ENCODE results near the gene FOXR1.
A peak's percentile ranks its signal among the peaks of the same experiment; 100 is the strongest.

FOXR1 gene

DNA sequence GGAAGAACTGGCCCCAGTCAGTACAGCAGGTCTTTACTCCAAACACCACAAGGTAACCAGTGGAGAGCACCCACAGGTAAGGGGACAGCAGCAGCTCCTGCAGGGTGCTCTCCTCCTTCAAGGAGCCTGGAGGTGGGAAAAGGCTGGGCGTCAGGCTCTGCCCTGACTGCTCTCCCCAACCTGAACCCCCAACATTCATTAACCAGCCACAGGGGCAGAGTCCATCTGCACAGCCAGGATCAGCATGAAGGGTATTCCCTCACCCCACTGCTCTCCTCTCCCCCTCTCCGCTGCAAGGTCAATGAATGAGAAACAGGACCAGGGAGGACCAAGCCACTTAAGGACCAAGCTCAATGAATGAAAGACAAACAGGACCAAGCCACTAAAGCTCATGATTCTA, 55.4 kb downstream of the FOXR1 start:
- DNase-seq (ENCODE audit: low read depth in 1 of 2, low spot score in 1 of 2), result no peak
- Histone ChIP-seq H3K4me3 (replicated peaks; ENCODE audit: insufficient read depth, low read length) (no peak overlapping the region), H3K27me3 (ENCODE audit: insufficient read depth, poor library complexity, severe bottlenecking) (no peaks in the 10 kb centered on the region), H3K27ac (replicated peaks) (no peak overlapping the region)
- TF ChIP-seq SPI1 (IDR thresholded peaks at IDR 0.05; ENCODE audit: borderline replicate concordance, low read depth) (no peak), GABPA (IDR thresholded peaks at IDR 0.05; ENCODE audit: low read depth) (no peak), POLR2AphosphoS5 (IDR thresholded peaks at IDR 0.05; ENCODE audit: low read depth) (no peak)
- TF ChIP-seq, protein P1, sequence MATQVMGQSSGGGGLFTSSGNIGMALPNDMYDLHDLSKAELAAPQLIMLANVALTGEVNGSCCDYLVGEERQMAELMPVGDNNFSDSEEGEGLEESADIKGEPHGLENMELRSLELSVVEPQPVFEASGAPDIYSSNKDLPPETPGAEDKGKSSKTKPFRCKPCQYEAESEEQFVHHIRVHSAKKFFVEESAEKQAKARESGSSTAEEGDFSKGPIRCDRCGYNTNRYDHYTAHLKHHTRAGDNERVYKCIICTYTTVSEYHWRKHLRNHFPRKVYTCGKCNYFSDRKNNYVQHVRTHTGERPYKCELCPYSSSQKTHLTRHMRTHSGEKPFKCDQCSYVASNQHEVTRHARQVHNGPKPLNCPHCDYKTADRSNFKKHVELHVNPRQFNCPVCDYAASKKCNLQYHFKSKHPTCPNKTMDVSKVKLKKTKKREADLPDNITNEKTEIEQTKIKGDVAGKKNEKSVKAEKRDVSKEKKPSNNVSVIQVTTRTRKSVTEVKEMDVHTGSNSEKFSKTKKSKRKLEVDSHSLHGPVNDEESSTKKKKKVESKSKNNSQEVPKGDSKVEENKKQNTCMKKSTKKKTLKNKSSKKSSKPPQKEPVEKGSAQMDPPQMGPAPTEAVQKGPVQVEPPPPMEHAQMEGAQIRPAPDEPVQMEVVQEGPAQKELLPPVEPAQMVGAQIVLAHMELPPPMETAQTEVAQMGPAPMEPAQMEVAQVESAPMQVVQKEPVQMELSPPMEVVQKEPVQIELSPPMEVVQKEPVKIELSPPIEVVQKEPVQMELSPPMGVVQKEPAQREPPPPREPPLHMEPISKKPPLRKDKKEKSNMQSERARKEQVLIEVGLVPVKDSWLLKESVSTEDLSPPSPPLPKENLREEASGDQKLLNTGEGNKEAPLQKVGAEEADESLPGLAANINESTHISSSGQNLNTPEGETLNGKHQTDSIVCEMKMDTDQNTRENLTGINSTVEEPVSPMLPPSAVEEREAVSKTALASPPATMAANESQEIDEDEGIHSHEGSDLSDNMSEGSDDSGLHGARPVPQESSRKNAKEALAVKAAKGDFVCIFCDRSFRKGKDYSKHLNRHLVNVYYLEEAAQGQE (IDR thresholded peaks at IDR 0.05; ENCODE audit: insufficient replicate concordance, low read depth), result no peak
- TF ChIP-seq, protein P2, sequence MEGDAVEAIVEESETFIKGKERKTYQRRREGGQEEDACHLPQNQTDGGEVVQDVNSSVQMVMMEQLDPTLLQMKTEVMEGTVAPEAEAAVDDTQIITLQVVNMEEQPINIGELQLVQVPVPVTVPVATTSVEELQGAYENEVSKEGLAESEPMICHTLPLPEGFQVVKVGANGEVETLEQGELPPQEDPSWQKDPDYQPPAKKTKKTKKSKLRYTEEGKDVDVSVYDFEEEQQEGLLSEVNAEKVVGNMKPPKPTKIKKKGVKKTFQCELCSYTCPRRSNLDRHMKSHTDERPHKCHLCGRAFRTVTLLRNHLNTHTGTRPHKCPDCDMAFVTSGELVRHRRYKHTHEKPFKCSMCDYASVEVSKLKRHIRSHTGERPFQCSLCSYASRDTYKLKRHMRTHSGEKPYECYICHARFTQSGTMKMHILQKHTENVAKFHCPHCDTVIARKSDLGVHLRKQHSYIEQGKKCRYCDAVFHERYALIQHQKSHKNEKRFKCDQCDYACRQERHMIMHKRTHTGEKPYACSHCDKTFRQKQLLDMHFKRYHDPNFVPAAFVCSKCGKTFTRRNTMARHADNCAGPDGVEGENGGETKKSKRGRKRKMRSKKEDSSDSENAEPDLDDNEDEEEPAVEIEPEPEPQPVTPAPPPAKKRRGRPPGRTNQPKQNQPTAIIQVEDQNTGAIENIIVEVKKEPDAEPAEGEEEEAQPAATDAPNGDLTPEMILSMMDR (IDR thresholded peaks at IDR 0.05; ENCODE audit: insufficient read depth, low read length), result no peak

- DNase-seq (ENCODE audit: low read depth in 1 of 2, low spot score in 1 of 2), result no peak
- Histone ChIP-seq H3K4me3 (replicated peaks; ENCODE audit: insufficient read depth, low read length) (no peak overlapping the region), H3K27me3 (ENCODE audit: insufficient read depth, poor library complexity, severe bottlenecking) (no peaks in the 10 kb centered on the region), H3K27ac (replicated peaks) (no peak overlapping the region)
- TF ChIP-seq, protein P2 (IDR thresholded peaks at IDR 0.05; ENCODE audit: insufficient read depth, low read length), result no peak
- no peak for TF ChIP-seq SPI1 (IDR thresholded peaks at IDR 0.05; ENCODE audit: borderline replicate concordance, low read depth)
- no peak for TF ChIP-seq GABPA (IDR thresholded peaks at IDR 0.05; ENCODE audit: low read depth)
- no peak for TF ChIP-seq POLR2AphosphoS5 (IDR thresholded peaks at IDR 0.05; ENCODE audit: low read depth)
- TF ChIP-seq, protein P1 (IDR thresholded peaks at IDR 0.05; ENCODE audit: insufficient replicate concordance, low read depth), result no peak
These were observed 56.2 kb downstream of the FOXR1 start for GRCh38 chr11:119027561-119028345.

DNA sequence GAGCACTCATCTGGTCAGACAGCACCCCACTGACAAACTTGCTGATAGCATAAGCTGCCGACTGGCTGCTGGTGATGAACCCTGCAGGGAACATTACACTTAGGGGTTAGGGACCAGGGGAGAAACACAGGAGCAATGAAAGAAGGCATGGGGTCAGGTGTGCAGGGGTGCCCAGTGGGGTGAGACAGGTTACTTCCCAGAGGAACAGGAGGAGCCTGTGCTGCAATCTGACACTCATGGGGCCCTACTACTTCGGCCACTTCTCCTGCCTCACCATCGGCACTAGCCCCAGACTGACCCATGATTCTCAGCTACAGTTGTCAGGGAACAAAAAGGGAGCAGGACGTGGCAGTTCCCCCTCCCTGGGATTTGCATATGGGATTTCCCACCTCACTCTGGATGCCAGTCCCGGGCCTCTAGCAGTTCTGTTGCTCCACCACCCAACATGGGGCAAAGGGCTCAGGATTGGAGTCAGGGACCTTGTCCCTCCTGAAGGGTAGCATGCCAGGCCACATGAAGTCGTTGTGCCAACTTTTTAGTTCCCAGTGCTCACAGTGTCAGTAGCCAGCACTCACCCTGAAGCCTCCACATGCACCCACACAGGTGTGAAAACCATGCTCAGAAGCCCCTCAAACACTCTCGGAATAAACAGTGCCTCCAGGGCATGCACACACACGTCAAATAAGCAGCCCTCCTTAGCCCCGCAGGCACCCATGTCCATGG, 56.9 kb downstream of the FOXR1 start:
- H3K27ac ChIP-seq (replicated peaks), result peak overlapping the region; percentile 87; the same call in 1 of the 2 replicates
- no peak for TF ChIP-seq SPI1 (IDR thresholded peaks at IDR 0.05; ENCODE audit: borderline replicate concordance, low read depth)
- TF ChIP-seq, protein P1 (IDR thresholded peaks at IDR 0.05; ENCODE audit: insufficient replicate concordance, low read depth), result no peak
- TF ChIP-seq POLR2AphosphoS5 (IDR thresholded peaks at IDR 0.05; ENCODE audit: low read depth), result no peak
- TF ChIP-seq GABPA (IDR thresholded peaks at IDR 0.05; ENCODE audit: low read depth), result no peak
- TF ChIP-seq, protein P2 (IDR thresholded peaks at IDR 0.05; ENCODE audit: insufficient read depth, low read length), result no peak
- no peaks in the 10 kb centered on the region for H3K27me3 ChIP-seq (ENCODE audit: insufficient read depth, poor library complexity, severe bottlenecking)
- DNase-seq (ENCODE audit: low read depth in 1 of 2, low spot score in 1 of 2), result no peak
- no peak overlapping the region for H3K4me3 ChIP-seq (replicated peaks; ENCODE audit: insufficient read depth, low read length)

Data from HL-60 (cell line).